Right atrium auricular region (tissue), 2 donors: ENCODE measurements around the gene BPIFA3. TPM values are rescaled to one million over a fixed set of nuclear protein-coding genes. Genes with fewer than 3 reads are reported as not detected.
"Not testable (repeated sequence)": the region's sequence is repeated elsewhere in the genome, so short reads cannot be mapped to it uniquely, and the experiment has no call there.

ENCODE experiments used
- DNase-seq: peaks from one replicate; pipeline ENCODE4 v3.0.0-alpha.2; 2019; ENCODE audit warnings: low spot score
- H3K27ac ChIP-seq, 2 donors: fragments of 200-600 bp; sonication (generic); 1 replicate in 1 of 2; 2 replicates in 1 of 2; pipeline ENCODE4 v1.5.1; 2016 to 2019
- H3K27me3 ChIP-seq, 2 donors: fragments of 200-600 bp; sonication (generic); one replicate each; pipeline versions ENCODE4 v1.5.1 to v1.6.0; 2017 to 2019
- H3K36me3 ChIP-seq: fragments of 200-600 bp; sonication (generic); one replicate; pipeline ENCODE4 v1.5.1; 2016
- H3K4me1 ChIP-seq, 2 donors: fragments of 200-600 bp; sonication (generic); one replicate each; pipeline versions ENCODE4 v1.5.1 to v1.6.0; 2017 to 2019
- H3K4me3 ChIP-seq, 2 donors: fragments of 200-600 bp; sonication (generic); 1 replicate in 1 of 2; 2 replicates in 1 of 2; pipeline ENCODE4 v1.5.1; 2017 to 2019; ENCODE audit warnings: mild to moderate bottlenecking in 1 of 2, moderate library complexity in 1 of 2
- H3K9me3 ChIP-seq, 2 donors: fragments of 200-600 bp; sonication (generic); one replicate each; pipeline ENCODE4 v1.5.1; 2019
- CTCF ChIP-seq, 2 donors: fragments of 200-600 bp; sonication (generic); IDR thresholded peaks; one replicate each; pipeline ENCODE4 v1.5.1; 2019; ENCODE audit warnings: antibody characterized with exemption in 2 of 2
- total RNA-seq, 2 donors: library from RNA; depleted of rRNA; stranded (reverse); fragments of >200 nt; gene quantifications; one replicate each; pipeline ENCODE4 v1.1.0, GENCODE V29; 2016

BPIFA3 gene
- total RNA-seq, 2 donors from 2014 or later = not detected

- Histone ChIP-seq H3K9me3 (no peaks in the 10 kb centered on the region), H3K4me3 (no peak overlapping the region), H3K4me1 (no peaks in the 10 kb centered on the region), H3K27ac (no peak overlapping the region), H3K27me3 (no peaks in the 10 kb centered on the region), H3K36me3 (no peaks in the 10 kb centered on the region)
- DNase-seq = no peak
- TF ChIP-seq CTCF (IDR thresholded peaks at IDR 0.05) = no peak
These were observed 39.3 kb upstream of the BPIFA3 start for GRCh38 chr20:33177866-33178265.

- Histone ChIP-seq H3K4me1 (no peaks in the 10 kb centered on the region), H3K27ac (no peak overlapping the region), H3K36me3 (no peaks in the 10 kb centered on the region), H3K4me3 (no peak overlapping the region), H3K27me3 (no peaks in the 10 kb centered on the region), H3K9me3 (no peaks in the 10 kb centered on the region)
- no peak for TF ChIP-seq CTCF (IDR thresholded peaks at IDR 0.05)
- DNase-seq = no peak
These were observed 38.4 kb upstream of the BPIFA3 start for GRCh38 chr20:33178726-33179125.

DNA sequence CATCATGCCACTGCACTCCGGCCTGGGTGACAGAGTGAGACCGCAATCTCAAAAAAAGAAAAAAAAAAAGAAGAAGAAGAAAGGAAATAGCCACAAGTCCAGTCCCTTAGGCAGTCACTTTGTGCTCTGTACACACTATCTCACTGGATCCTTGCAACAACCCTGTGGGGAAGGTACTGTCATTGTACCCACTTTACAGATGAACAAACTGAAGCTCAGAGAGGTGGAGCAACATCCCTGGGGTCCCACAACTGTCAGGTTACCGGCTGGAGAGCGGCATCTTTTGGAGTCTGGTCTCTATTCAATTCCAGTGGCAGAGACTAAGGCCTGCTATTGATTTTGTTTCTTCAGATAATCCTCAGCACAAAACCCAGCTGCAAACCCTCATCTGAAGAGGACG is 37.0 kb upstream of the BPIFA3 start:
- H3K9me3 ChIP-seq = no peaks in the 10 kb centered on the region
- no peak overlapping the region for H3K4me3 ChIP-seq
- DNase-seq = no peak
- no peak for TF ChIP-seq CTCF (IDR thresholded peaks at IDR 0.05)
- no peaks in the 10 kb centered on the region for H3K4me1 ChIP-seq
- H3K27ac ChIP-seq = no peak overlapping the region
- no peaks in the 10 kb centered on the region for H3K27me3 ChIP-seq
- no peaks in the 10 kb centered on the region for H3K36me3 ChIP-seq

GRCh38 chr20:33181482-33182093 is 35.6 kb upstream of the BPIFA3 start:
- Histone ChIP-seq H3K36me3 (no peaks in the 10 kb centered on the region), H3K9me3 (no peaks in the 10 kb centered on the region), H3K4me1 (no peaks in the 10 kb centered on the region), H3K27ac (no peak overlapping the region), H3K27me3 (no peaks in the 10 kb centered on the region), H3K4me3 (no peak overlapping the region)
- TF ChIP-seq CTCF (IDR thresholded peaks at IDR 0.05) = no peak
- DNase-seq = no peak

- H3K36me3 ChIP-seq = no peaks in the 10 kb centered on the region
- TF ChIP-seq CTCF (IDR thresholded peaks at IDR 0.05) = no peak
- H3K27ac ChIP-seq = no peak overlapping the region
- no peak overlapping the region for H3K4me3 ChIP-seq
- H3K4me1 ChIP-seq = no peaks in the 10 kb centered on the region
- DNase-seq = no peak
- no peaks in the 10 kb centered on the region for H3K27me3 ChIP-seq
- H3K9me3 ChIP-seq = no peaks in the 10 kb centered on the region
These were observed 33.8 kb upstream of the BPIFA3 start for GRCh38 chr20:33183312-33183711.

- H3K27me3 ChIP-seq, H3K9me3 ChIP-seq, H3K27ac ChIP-seq, H3K36me3 ChIP-seq, H3K4me1 ChIP-seq, DNase-seq, H3K4me3 ChIP-seq: not testable (repeated sequence)
These were observed 32.0 kb upstream of the BPIFA3 start for GRCh38 chr20:33185031-33185590.
